HG02870 (cell line): Measurements from ENCODE around the gene ARAP3.
"Not testable (repeated sequence)": the region's sequence is repeated elsewhere in the genome, so short reads cannot be mapped to it uniquely, and the experiment has no call there.

Experiments
- ATAC-seq: cut with Tn5 transposase; IDR thresholded peaks from one replicate; pipeline ENCODE4 v1.9.1; 2021; ENCODE audit warnings: mild to moderate bottlenecking, moderate library complexity; ENCODE audit not compliant: unreplicated experiment

ARAP3 gene

DNA sequence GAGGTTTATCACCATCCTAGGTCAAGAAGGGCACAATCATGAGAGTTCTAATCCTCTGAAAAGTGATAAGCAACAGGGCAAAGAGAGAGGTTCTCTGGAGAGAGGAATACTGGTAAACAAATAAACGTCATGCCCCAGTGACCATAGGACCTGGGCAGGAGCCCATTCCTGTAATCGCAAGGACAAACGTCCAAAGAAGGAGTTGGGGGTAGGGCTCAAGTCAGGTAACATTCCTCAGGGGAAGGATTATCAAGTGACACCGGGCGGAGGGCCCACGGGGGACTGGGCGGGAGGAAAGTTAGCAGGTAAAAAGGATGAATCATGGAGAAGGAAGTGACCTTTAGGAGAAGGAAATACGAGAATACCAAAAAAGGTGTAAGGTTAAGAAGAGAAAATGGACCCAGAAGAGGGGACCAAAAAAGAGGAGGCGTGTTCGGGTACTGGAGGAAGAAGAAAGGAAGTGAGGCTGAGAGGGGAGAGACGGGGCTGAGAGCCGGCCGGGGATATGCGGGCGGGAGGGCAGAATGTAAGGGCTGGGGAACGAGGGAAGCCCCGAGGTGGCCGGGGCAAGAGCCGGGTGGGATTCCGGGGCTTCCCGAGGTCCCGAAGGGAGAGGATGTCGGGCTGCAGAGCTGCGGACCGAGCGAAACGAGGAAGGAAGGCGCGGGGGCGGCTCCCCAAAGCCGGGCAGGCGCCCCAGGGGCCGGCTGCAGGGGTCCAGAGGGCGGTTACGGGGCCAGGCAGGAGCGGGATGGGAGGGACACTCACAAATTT lies 63.8 kb downstream of the ARAP3 start:
- ATAC-seq = peak; percentile 21

DNA sequence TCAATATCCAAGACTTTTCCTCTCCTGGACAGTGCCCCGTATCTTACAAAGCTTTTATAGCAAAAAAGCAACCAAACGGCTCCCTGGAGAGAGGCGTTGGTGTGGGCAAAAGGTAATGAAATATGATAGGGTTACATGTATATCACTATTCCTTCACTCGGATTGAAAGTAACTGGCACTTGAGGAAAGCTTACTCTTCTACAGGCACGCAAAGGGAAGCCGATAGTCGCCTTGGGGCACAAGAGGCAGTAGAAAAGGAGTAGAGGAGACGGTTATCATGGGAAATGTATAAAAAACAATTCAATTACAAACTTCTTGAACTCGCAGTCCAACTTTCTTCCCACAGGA lies 64.4 kb downstream of the ARAP3 start:
- ATAC-seq = no peak

DNA sequence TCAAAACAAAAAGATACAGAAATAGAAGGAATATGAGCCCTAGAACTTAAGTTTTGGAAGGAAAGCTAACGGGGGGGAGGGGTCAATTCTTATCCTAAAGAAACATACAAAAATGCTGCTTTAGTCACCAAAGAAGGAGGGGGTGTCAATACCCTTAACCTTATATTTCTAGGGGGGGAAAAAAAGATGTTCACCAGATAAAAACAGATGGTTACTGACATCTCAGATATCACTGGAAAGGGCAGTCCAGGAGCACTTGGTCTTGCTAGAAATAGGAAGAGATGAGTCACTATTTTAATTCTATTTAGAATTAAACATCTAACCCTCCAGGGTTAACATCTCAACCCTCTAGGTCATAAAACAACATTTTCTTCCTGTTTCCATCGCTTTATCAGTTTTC lies 64.9 kb downstream of the ARAP3 start:
- ATAC-seq = no peak

DNA sequence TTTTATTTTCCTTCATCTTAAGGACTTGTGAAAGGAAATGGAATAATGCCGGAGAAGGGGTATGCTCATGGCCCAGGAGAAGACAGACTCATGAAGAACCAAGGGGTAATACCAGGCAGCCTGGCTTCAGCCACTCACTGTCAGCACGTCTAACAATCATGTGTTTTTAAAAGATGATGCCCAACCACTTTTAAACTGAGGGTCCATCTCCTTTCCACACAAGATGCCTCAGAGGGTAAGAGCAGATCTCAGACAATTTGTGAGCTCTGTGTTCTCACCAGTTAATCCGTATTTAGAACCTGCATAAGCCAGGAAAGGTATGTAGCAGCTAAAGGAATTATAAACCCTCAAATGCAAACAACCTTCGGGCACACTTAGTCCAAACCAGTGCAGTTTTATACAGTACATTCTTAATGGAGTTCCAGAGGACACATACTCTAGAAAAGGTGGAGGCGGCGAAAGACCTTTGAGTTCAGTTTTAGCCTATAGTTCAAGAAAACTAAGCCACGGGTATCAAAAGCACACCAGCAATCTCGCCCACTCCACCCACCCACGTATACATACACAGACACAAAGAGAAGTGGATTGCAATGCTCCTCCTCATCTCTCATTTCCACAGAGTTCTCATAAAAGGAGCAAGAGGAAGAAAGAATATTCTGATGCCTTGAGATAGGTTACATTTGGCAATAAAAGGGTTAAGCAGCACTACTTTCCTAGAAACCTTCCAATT lies 65.9 kb downstream of the ARAP3 start:
- ATAC-seq = no peak

DNA sequence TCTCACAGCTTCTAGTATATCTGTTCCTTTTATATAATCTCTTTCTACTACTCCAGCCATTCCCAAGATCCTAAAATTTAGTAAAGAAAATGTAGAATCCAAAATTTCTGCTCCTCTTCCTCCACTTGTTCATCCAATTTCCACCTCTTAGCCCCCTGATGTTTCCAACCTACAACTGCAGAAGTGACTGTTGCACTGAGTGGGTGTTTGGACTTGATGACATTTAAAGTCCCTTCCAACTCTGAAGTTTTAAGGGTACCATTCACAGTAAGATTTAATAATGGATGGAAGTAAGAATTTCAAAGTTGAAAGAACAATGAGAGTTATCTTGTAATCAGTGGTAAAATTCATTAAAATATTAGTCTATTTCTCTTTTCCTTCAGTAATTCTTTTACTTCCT lies 68.7 kb downstream of the ARAP3 start:
- no peak for ATAC-seq

DNA sequence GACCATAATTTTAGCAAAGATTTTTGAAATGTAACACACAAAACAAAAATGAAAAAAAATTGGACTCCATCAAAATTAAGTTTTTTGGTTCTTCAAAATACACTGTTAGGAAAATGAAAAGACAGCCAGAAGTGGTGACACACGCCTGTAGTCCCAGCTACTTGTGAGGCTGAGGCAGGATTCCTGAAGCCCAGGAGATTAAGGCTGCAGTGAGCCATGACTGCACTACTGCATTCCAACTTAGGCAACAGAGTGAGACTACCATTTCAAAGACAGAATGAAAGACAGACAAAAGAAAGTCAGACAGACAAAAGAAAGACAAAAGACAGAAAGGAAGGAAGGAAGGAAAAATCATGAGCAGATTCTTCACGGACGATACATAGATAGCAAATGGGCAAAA lies 70.7 kb downstream of the ARAP3 start:
- ATAC-seq = no peak

DNA sequence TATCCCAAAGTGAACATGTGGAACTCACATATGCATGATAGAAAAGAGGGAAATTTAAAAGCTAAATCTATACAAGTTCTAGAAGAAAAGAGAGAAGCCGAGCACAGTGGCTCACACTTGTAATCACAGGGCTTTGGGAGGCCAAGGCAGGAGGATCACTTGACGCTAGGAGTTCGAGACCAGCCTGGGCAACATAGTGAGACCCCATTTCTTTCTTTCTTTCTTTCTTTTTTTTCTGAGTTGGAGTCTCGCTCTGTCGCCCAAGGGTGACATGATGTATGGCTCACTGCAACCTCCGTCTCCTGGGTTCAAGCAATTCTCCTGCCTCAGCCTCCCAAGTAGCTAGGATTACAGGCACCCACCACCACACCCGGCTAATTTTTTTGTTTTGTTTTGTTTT lies 72.1 kb downstream of the ARAP3 start:
- not testable (repeated sequence) for ATAC-seq

DNA sequence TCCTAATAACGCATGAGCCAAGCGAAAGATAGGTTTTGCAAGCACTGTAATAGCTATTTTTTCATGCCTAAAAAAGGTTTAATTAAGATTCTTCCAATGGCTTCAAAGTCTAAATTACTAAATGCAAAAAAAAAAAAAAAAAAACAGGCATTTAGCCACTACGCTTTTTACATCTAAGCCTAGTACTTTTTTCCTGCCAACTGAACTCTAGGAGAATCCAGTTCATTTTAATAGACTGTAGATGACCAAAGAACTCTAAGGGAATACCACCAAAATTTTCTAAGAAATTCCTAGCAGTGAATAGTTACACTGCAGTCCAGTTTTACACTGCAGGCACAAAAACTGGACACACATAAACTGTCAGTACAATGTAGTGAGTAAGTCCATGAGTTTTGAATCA lies 73.0 kb downstream of the ARAP3 start:
- no peak for ATAC-seq

DNA sequence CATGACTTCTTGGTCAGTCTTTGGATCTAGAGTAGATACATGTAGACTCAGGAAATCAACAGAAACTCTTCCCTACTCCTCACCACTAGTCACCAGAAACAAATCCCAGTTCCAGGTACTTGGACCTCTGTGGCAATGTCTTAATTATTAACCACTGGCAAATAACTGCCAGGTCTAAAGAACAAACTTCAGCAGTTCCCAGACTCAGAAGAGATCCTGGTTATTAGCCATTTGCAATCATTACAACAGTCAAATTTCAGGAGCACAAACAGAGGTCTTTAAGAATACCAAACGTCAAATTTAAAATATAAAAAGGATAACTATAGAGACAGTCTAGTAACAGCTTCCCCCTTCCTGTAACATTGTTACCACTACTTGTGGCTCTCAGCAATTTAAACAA lies 73.5 kb downstream of the ARAP3 start:
- ATAC-seq = no peak

DNA sequence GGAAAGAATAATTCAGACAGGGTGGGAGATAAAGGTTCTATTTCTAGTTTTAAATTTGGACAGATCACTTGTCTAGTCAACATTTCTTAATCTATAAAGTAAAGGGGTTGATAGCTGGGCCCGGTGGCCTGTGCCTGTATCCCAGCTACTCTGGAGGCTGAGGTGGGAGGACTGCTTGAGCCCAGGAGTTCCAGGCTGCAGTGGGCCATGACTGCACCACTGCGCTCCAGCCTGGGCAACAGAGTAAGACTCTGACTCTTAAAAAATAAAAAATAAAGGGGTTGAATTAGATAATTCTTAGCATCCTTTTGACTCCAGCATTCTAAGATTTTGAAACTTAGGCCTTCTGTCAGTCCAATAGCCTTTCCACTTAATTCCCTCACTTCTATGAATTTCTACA lies 74.0 kb downstream of the ARAP3 start:
- no peak for ATAC-seq

DNA sequence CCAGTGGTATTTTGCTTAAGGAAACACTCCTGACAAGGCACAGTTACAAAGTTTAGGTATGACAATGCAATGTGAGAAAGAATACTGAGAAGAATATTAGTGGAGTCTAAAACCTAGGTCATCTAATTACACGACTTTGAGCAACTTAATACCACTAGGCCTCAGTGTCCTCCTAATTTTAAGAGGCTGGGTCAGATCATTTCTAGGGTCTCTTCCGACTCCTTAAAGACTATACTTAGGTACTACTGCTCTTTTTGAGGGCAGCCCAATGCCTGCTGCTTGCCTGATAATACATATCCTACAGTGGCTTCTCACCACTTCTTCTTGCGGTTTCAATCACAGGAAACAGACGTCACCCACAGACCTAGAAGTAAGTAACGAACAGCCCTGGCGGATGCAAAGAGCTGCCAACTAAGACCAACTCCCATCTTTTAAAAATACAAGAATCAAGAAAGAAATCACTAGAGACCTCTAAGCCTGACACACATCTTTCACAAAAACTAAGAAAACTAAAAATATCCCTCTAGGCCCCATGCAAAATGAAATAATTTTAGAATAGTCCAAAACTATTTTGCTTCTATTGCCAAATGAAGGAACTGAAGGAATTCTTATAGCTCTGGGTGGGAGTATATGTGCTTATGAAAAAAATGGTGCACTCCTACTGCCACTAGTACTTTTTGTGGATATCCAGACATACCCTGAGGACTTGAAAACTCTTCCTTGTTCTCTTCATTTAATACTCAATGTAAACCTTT lies 76.3 kb downstream of the ARAP3 start:
- peak; percentile 91 for ATAC-seq

DNA sequence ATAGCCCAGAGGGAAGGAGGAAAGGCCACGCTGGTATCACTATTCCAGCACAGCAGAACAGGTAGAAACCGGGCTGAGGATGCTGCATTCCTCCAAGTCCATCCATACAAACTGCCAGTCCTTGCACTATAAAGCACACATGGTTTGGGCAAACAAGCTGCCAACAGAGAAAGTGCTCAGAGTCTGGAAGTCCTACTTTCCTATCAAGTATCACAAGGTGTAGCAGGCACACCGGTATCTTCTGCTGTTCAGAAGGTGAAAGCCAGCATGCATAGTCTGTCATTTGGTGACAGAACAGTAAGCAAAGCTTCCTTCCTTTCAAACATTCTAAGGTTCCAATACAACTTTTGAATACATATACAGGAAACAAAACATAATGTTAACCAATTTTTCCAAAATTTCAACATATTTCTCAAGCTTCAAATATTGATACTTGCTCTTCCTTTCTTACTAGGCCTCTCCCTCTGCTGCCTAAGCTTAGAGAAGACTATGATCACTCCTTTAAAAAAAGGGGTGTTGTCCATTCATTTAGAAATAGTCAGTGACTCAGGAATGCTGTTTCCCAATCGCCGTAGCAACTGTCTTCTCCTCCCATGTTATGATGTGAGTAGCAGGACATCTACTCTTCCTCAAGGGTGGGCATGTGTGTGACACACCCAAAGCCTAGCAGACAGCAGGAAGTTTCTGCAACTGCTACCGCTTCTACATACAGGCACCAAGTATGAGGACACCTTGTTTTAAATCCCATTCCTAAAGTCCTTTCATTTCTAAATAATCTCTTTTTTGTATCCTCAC lies 77.9 kb downstream of the ARAP3 start:
- no peak for ATAC-seq
